SK-N-SH (cell line): Measurements from ENCODE around the gene MGAT5. TPM values are rescaled to one million over a fixed set of nuclear protein-coding genes. Genes with fewer than 3 reads are reported as not detected.

Source experiments
- CTCF ChIA-PET: fragments of 300-600, 350-600 bp; formaldehyde crosslinking; extraction: SDS; loops from one replicate; lab custom pipeline; 2021; lab: Yijun Ruan, JAX
- POLR2A ChIA-PET: fragments of 350-600 bp; sonication (Branson Sonifier 250); formaldehyde crosslinking; extraction: SDS; loops from one replicate; lab custom pipeline; 2020; ENCODE audit warnings: antibody characterized with exemption, inconsistent platforms; lab: Yijun Ruan, JAX
- DNase-seq: peaks from one replicate; pipeline ENCODE4 v3.0.0; 2012
- H2AFZ ChIP-seq: fragments of 200-600 bp; sonication (generic); 2 replicates; pipeline ENCODE4 v1.8.1; 2016; ENCODE audit warnings: antibody characterized with exemption, mild to moderate bottlenecking, low read depth
- H3F3A ChIP-seq: fragments of 200-600 bp; sonication (generic); replicated peaks from 2 replicates; pipeline ENCODE3; 2016; ENCODE audit warnings: antibody characterized with exemption, mild to moderate bottlenecking; ENCODE audit not compliant: insufficient read depth
- H3K27ac ChIP-seq, 2 experiments: fragments of 200-500 bp in 1 of 2; fragments of 200-600 bp in 1 of 2; sonication (Bioruptor generic) in 1 of 2; sonication (generic), shearing (Covaris generic) in 1 of 2; 2 replicates each; pipeline versions ENCODE4 v1.5.1 to v1.6.1; 2014 to 2016; ENCODE audit warnings: low read depth in 2 of 2, inconsistent platforms in 1 of 2, low read length in 1 of 2, mild to moderate bottlenecking in 1 of 2, mixed read lengths in 1 of 2
- H3K27me3 ChIP-seq: fragments of 200-600 bp; sonication (generic), shearing (Covaris generic); 2 replicates; pipeline ENCODE4 v1.6.1; 2016; ENCODE audit warnings: mixed run types; ENCODE audit not compliant: insufficient read depth
- H3K36me3 ChIP-seq, 2 experiments: fragments of 200-500 bp in 1 of 2; fragments of 200-600 bp in 1 of 2; sonication (Bioruptor generic) in 1 of 2; sonication (generic) in 1 of 2; replicated peaks in 1 of 2; 2 replicates each; pipeline versions ENCODE3 to v1.5.1; 2014 to 2016; ENCODE audit warnings: low read length in 1 of 2, mild to moderate bottlenecking in 1 of 2; ENCODE audit not compliant: insufficient read depth in 2 of 2, control insufficient read depth in 1 of 2
- H3K4me1 ChIP-seq, 2 experiments: fragments of 200-500 bp in 1 of 2; fragments of 200-600 bp in 1 of 2; sonication (Bioruptor generic) in 1 of 2; sonication (generic), shearing (Covaris generic) in 1 of 2; 2 replicates each; pipeline versions ENCODE4 v1.5.1 to v1.6.1; 2014 to 2016; ENCODE audit warnings: low read depth in 1 of 2, low read length in 1 of 2, mixed run types in 1 of 2; ENCODE audit not compliant: insufficient read depth in 2 of 2, control insufficient read depth in 1 of 2
- H3K4me2 ChIP-seq: fragments of 200-600 bp; sonication (generic), shearing (Covaris generic); 2 replicates; pipeline ENCODE4 v1.6.1; 2017; ENCODE audit warnings: mixed run types
- H3K4me3 ChIP-seq, 2 experiments: fragments of 200-500 bp in 1 of 2; fragments of 200-600 bp in 1 of 2; sonication (Bioruptor generic) in 1 of 2; sonication (generic), shearing (Covaris generic) in 1 of 2; 2 replicates each; pipeline versions ENCODE4 v1.5.1 to v1.8.1; 2014 to 2016; ENCODE audit warnings: low read depth in 2 of 2, inconsistent platforms in 1 of 2, low read length in 1 of 2, mild to moderate bottlenecking in 1 of 2, mixed read lengths in 1 of 2, moderate library complexity in 1 of 2
- H3K79me2 ChIP-seq: fragments of 200-600 bp; sonication (generic); 2 replicates; pipeline ENCODE4 v1.8.1; 2017; ENCODE audit warnings: mild to moderate bottlenecking; ENCODE audit not compliant: insufficient read depth
- H3K9ac ChIP-seq: fragments of 200-600 bp; sonication (generic); 2 replicates; pipeline ENCODE4 v1.6.1; 2017; ENCODE audit warnings: mixed run types
- H3K9me2 ChIP-seq: fragments of 200-600 bp; sonication (generic); 2 replicates; pipeline ENCODE4 v1.6.1; 2017; ENCODE audit warnings: mixed run types
- H3K9me3 ChIP-seq: fragments of 200-600 bp; sonication (generic); 2 replicates; pipeline ENCODE4 v1.6.1; 2017; ENCODE audit warnings: mixed run types, mild to moderate bottlenecking, moderate library complexity
- H4K20me1 ChIP-seq: fragments of 200-600 bp; sonication (generic); 2 replicates; pipeline ENCODE4 v1.6.1; 2017; ENCODE audit warnings: mild to moderate bottlenecking, mixed run types; ENCODE audit not compliant: insufficient read depth
- ELF1 ChIP-seq: IDR thresholded peaks from 2 replicates; pipeline ENCODE4 v1.4.0; 2012
- EP300 ChIP-seq, 2 experiments: IDR thresholded peaks; 2 replicates each; pipeline versions ENCODE4 v1.4.0 to v1.6.1; 2012; ENCODE audit warnings: borderline replicate concordance in 1 of 2, low read depth in 1 of 2, low read length in 1 of 2
- FOSL2 ChIP-seq: IDR thresholded peaks from 2 replicates; pipeline ENCODE4 v1.4.0; 2012; ENCODE audit warnings: low read depth, mild to moderate bottlenecking, moderate library complexity, borderline replicate concordance
- FOXJ3 ChIP-seq: sonication (generic); formaldehyde crosslinking; IDR thresholded peaks from 2 replicates; pipeline ENCODE4 v1.5.1; 2020; ENCODE audit warnings: mild to moderate bottlenecking, missing genetic modification reagents
- FOXM1 ChIP-seq: IDR thresholded peaks from 2 replicates; pipeline ENCODE4 v1.4.0; 2012; ENCODE audit warnings: low read depth, mild to moderate bottlenecking
- GABPA ChIP-seq: IDR thresholded peaks from 2 replicates; pipeline ENCODE4 v1.4.0; 2012; ENCODE audit warnings: low read depth, mild to moderate bottlenecking
- MEF2A ChIP-seq: IDR thresholded peaks from 2 replicates; pipeline ENCODE4 v1.4.0; 2012; ENCODE audit warnings: low read depth, borderline replicate concordance
- POLR2AphosphoS5 ChIP-seq: IDR thresholded peaks from 2 replicates; pipeline ENCODE4 v1.6.1; 2012; ENCODE audit warnings: low read depth, low read length
- RAD21 ChIP-seq: IDR thresholded peaks from 2 replicates; pipeline ENCODE4 v1.6.1; 2012; ENCODE audit warnings: mild to moderate bottlenecking, low read length
- RCOR1 ChIP-seq: fragments of 150-350 bp; IDR thresholded peaks from 2 replicates; pipeline ENCODE4 v1.6.1; 2017; ENCODE audit warnings: antibody characterized with exemption, low read length
- RFX5 ChIP-seq: IDR thresholded peaks from 2 replicates; pipeline ENCODE4 v1.6.1; 2012; ENCODE audit warnings: mild to moderate bottlenecking, improper control_type of control experiment, low read length
- TAF1 ChIP-seq: IDR thresholded peaks from 2 replicates; pipeline ENCODE4 v1.6.1; 2012; ENCODE audit warnings: low read depth, mild to moderate bottlenecking, low read length, moderate library complexity, borderline replicate concordance
- TCF12 ChIP-seq: IDR thresholded peaks from 2 replicates; pipeline ENCODE4 v1.4.0; 2012
- YY1 ChIP-seq: IDR thresholded peaks from 2 replicates; pipeline ENCODE4 v1.4.0; 2012; ENCODE audit warnings: low read depth, mild to moderate bottlenecking
- WGBS: methylation state at CpG from one replicate; pipeline ENCODE4 v1.1.6; 2017; ENCODE audit warnings: low lambda C conversion rate; 5-methylcytosine and 5-hydroxymethylcytosine counted together
- polyA plus RNA-seq, 3 experiments: library from polyadenylated mRNA; depleted of rRNA; stranded (reverse); fragments of >200 nt; gene quantifications; 2 replicates each; pipeline ENCODE4 v1.2.3, GENCODE V29; 2012
- TF ChIP-seq, protein P1 (sequence below): IDR thresholded peaks from 2 replicates; pipeline ENCODE4 v1.4.0; 2012; ENCODE audit warnings: low read depth
- TF ChIP-seq, protein P2 (sequence below): IDR thresholded peaks from 2 replicates; pipeline ENCODE4 v1.6.1; 2012; ENCODE audit warnings: mild to moderate bottlenecking, low read depth, low read length, moderate library complexity
- TF ChIP-seq, protein P3 (sequence below): IDR thresholded peaks from 2 replicates; pipeline ENCODE4; 2012
- TF ChIP-seq, protein P4 (sequence below): IDR thresholded peaks from 2 replicates; pipeline ENCODE4 v1.4.0; 2012; ENCODE audit warnings: low read depth, borderline replicate concordance
- TF ChIP-seq, protein P5 (sequence below): fragments of 150-350 bp; IDR thresholded peaks from 2 replicates; pipeline ENCODE4 v1.6.1; 2016; ENCODE audit warnings: mild to moderate bottlenecking, low read depth, low read length
- TF ChIP-seq, protein P6 (sequence below): fragments of 150-350 bp; IDR thresholded peaks from 2 replicates; pipeline ENCODE4 v1.6.1; 2017; ENCODE audit warnings: antibody characterized with exemption, low read length, low read depth, borderline replicate concordance

Gene MGAT5
- polyA plus RNA-seq, 1 of the 3 experiments (the other 2 are of a cell fraction) = 18.2 TPM

DNA sequence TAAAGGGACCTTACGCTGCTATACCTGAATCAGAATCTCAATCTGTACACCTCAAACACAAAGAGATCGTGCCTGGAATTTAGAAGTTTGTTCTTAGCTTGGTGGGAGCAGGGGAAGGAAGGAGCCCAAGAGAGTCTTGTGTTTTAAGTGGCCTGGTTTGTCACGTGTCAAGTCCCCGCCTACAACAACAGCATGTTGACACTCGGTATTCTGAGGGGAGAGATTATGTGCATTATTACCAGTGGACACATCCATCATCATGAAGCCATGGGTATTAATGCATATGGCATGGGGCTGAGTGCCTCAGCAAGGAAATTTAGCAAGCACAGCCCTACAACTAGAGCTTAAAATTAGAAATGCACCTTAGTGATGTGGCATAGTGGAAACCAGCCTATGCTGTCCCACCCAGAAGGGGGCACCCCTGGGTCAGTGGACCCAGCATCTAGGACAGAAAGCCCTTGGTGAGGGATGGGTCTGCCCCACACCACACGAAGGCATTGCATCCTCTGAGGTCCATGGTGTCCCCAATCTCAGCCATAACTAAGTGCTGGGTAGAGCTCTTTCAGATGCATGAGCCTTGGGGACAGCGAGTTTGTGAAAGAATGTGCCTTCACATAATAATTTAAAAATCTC, 138.7 kb downstream of the MGAT5 start:
- no peaks in the 10 kb centered on the region for H3K79me2 ChIP-seq
- no peak overlapping the region for H3K4me2 ChIP-seq
- H3F3A ChIP-seq = no peaks in the 10 kb centered on the region
- H3K27me3 ChIP-seq = no peaks in the 10 kb centered on the region
- peaks cover 0 to 8% of the 10 kb centered on the region in 2 experiments; a peak in 1 of 4 replicates for H3K4me1 ChIP-seq
- H3K36me3 ChIP-seq = no peaks in the 10 kb centered on the region
- no peaks in the 10 kb centered on the region for H3K9me2 ChIP-seq
- no peak for DNase-seq
- 97% methylated on average over 7 of the region's 7 CpGs for WGBS
- no peak for TF ChIP-seq RAD21
- TF ChIP-seq, protein P1, sequence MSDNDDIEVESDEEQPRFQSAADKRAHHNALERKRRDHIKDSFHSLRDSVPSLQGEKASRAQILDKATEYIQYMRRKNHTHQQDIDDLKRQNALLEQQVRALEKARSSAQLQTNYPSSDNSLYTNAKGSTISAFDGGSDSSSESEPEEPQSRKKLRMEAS = no peak
- no peak for TF ChIP-seq ELF1
- TF ChIP-seq RCOR1 = no peak
- TF ChIP-seq, protein P2, sequence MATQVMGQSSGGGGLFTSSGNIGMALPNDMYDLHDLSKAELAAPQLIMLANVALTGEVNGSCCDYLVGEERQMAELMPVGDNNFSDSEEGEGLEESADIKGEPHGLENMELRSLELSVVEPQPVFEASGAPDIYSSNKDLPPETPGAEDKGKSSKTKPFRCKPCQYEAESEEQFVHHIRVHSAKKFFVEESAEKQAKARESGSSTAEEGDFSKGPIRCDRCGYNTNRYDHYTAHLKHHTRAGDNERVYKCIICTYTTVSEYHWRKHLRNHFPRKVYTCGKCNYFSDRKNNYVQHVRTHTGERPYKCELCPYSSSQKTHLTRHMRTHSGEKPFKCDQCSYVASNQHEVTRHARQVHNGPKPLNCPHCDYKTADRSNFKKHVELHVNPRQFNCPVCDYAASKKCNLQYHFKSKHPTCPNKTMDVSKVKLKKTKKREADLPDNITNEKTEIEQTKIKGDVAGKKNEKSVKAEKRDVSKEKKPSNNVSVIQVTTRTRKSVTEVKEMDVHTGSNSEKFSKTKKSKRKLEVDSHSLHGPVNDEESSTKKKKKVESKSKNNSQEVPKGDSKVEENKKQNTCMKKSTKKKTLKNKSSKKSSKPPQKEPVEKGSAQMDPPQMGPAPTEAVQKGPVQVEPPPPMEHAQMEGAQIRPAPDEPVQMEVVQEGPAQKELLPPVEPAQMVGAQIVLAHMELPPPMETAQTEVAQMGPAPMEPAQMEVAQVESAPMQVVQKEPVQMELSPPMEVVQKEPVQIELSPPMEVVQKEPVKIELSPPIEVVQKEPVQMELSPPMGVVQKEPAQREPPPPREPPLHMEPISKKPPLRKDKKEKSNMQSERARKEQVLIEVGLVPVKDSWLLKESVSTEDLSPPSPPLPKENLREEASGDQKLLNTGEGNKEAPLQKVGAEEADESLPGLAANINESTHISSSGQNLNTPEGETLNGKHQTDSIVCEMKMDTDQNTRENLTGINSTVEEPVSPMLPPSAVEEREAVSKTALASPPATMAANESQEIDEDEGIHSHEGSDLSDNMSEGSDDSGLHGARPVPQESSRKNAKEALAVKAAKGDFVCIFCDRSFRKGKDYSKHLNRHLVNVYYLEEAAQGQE = no peak
- no peak for TF ChIP-seq MEF2A
- no peak for TF ChIP-seq FOSL2
- TF ChIP-seq GABPA = no peak
- TF ChIP-seq, protein P3, sequence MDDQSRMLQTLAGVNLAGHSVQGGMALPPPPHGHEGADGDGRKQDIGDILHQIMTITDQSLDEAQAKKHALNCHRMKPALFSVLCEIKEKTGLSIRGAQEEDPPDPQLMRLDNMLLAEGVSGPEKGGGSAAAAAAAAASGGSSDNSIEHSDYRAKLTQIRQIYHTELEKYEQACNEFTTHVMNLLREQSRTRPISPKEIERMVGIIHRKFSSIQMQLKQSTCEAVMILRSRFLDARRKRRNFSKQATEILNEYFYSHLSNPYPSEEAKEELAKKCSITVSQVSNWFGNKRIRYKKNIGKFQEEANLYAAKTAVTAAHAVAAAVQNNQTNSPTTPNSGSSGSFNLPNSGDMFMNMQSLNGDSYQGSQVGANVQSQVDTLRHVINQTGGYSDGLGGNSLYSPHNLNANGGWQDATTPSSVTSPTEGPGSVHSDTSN = no peak
- no peak for TF ChIP-seq TCF12
- TF ChIP-seq TAF1 = no peak
- TF ChIP-seq, protein P4, sequence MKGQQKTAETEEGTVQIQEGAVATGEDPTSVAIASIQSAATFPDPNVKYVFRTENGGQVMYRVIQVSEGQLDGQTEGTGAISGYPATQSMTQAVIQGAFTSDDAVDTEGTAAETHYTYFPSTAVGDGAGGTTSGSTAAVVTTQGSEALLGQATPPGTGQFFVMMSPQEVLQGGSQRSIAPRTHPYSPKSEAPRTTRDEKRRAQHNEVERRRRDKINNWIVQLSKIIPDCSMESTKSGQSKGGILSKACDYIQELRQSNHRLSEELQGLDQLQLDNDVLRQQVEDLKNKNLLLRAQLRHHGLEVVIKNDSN = no peak
- TF ChIP-seq POLR2AphosphoS5 = no peak
- TF ChIP-seq YY1 = no peak
- TF ChIP-seq, protein P5, sequence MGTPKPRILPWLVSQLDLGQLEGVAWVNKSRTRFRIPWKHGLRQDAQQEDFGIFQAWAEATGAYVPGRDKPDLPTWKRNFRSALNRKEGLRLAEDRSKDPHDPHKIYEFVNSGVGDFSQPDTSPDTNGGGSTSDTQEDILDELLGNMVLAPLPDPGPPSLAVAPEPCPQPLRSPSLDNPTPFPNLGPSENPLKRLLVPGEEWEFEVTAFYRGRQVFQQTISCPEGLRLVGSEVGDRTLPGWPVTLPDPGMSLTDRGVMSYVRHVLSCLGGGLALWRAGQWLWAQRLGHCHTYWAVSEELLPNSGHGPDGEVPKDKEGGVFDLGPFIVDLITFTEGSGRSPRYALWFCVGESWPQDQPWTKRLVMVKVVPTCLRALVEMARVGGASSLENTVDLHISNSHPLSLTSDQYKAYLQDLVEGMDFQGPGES = no peak
- TF ChIP-seq FOXM1 = no peak
- TF ChIP-seq EP300 (IDR thresholded peaks at IDR 0.05; ENCODE audit: borderline replicate concordance in 1 of 2, low read depth in 1 of 2, low read length in 1 of 2) = no peak
- TF ChIP-seq RFX5 = no peak
- TF ChIP-seq FOXJ3 (CRISPR knock-in tag) = no peak
- TF ChIP-seq, protein P6, sequence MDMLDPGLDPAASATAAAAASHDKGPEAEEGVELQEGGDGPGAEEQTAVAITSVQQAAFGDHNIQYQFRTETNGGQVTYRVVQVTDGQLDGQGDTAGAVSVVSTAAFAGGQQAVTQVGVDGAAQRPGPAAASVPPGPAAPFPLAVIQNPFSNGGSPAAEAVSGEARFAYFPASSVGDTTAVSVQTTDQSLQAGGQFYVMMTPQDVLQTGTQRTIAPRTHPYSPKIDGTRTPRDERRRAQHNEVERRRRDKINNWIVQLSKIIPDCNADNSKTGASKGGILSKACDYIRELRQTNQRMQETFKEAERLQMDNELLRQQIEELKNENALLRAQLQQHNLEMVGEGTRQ = no peak
- POLR2A ChIA-PET = no interaction called here
- CTCF ChIA-PET = interaction anchor here (1.0 to 1.2 kb wide), 4 partner anchors 9 to 164 kb away, joined by 3 to 4 read pairs (median 3); no protein-coding TSS in a partner anchor
- no peak overlapping the region for H3K9ac ChIP-seq
- H3K27ac ChIP-seq = no peak overlapping the region
- no peak overlapping the region for H2AFZ ChIP-seq
- no peaks in the 10 kb centered on the region for H3K9me3 ChIP-seq
- no peak overlapping the region for H3K4me3 ChIP-seq
- no peaks in the 10 kb centered on the region for H4K20me1 ChIP-seq
